Esophagus muscularis mucosa (tissue), 4 donors: ENCODE results near the gene SIRT2. TPM values are rescaled to one million over a fixed set of nuclear protein-coding genes. Genes with fewer than 3 reads are reported as not detected.

ENCODE experiments used
- DNase-seq: peaks from one replicate; pipeline ENCODE4 v3.0.0-alpha.2; 2017; ENCODE audit errors: extremely low spot score
- H3K27ac ChIP-seq, 4 donors: fragments of 200-600 bp; sonication (generic); replicated peaks in 1 of 4; 1 replicate in 3 of 4; 2 replicates in 1 of 4; pipeline ENCODE4 v1.5.1; 2016 to 2019; ENCODE audit warnings: mild to moderate bottlenecking in 1 of 4
- H3K27me3 ChIP-seq, 4 donors: fragments of 200-600 bp; sonication (generic); one replicate each; pipeline versions ENCODE4 v1.5.1 to v1.6.0; 2016 to 2019
- H3K36me3 ChIP-seq, 4 donors: fragments of 200-600 bp; sonication (generic); one replicate each; pipeline ENCODE4 v1.5.1; 2016 to 2019
- H3K4me1 ChIP-seq, 4 donors: fragments of 200-600 bp; sonication (generic); one replicate each; pipeline ENCODE4 v1.5.1; 2016 to 2019
- H3K4me3 ChIP-seq, 4 donors: fragments of 200-600 bp; sonication (generic); 1 replicate in 2 of 4; 2 replicates in 2 of 4; pipeline ENCODE4 v1.5.1; 2016 to 2019; ENCODE audit warnings: mild to moderate bottlenecking in 4 of 4, moderate library complexity in 1 of 4
- H3K9me3 ChIP-seq, 4 donors: fragments of 200-600 bp; sonication (generic); 1 replicate in 3 of 4; 2 replicates in 1 of 4; pipeline ENCODE4 v1.5.1; 2016 to 2019
- CTCF ChIP-seq, 3 experiments: fragments of 200-600 bp in 2 of 3; fragments of 450-650 bp in 1 of 3; sonication (generic) in 2 of 3; IDR thresholded peaks; one replicate each; pipeline ENCODE4 v1.5.1; 2017 to 2019; ENCODE audit warnings: antibody characterized with exemption in 3 of 3, mild to moderate bottlenecking in 2 of 3, moderate library complexity in 1 of 3
- EP300 ChIP-seq: sonication (generic); formaldehyde crosslinking; IDR thresholded peaks from one replicate; pipeline ENCODE4 v1.6.1; 2017; ENCODE audit warnings: antibody characterized with exemption
- POLR2A ChIP-seq: fragments of 450-650 bp; IDR thresholded peaks from one replicate; pipeline ENCODE4 v1.6.1; 2017; ENCODE audit warnings: antibody characterized with exemption, moderate library complexity, mild to moderate bottlenecking, low read depth
- POLR2AphosphoS5 ChIP-seq, 2 donors: sonication (generic); formaldehyde crosslinking; IDR thresholded peaks; one replicate each; pipeline ENCODE4 v1.6.1; 2017; ENCODE audit warnings: antibody characterized with exemption in 2 of 2
- WGBS: methylation state at CpG from one replicate; pipeline ENCODE4 v1.1.5; 2018; 5-methylcytosine and 5-hydroxymethylcytosine counted together
- intact Hi-C: fragments of 100-400 bp; cut with DNase I; formaldehyde crosslinking; loops from one replicate; pipeline ENCODE4 v1.15.1; 2023
- total RNA-seq, 4 donors: library from RNA; depleted of rRNA; stranded (reverse); fragments of >200 nt; gene quantifications; one replicate each; pipeline versions ENCODE4 v1.1.0 to v1.2.1, GENCODE V29; 2016

Gene SIRT2
- total RNA-seq, 4 donors from 2014 or later, result 72.7 to 114 (median 95.0) TPM

DNA sequence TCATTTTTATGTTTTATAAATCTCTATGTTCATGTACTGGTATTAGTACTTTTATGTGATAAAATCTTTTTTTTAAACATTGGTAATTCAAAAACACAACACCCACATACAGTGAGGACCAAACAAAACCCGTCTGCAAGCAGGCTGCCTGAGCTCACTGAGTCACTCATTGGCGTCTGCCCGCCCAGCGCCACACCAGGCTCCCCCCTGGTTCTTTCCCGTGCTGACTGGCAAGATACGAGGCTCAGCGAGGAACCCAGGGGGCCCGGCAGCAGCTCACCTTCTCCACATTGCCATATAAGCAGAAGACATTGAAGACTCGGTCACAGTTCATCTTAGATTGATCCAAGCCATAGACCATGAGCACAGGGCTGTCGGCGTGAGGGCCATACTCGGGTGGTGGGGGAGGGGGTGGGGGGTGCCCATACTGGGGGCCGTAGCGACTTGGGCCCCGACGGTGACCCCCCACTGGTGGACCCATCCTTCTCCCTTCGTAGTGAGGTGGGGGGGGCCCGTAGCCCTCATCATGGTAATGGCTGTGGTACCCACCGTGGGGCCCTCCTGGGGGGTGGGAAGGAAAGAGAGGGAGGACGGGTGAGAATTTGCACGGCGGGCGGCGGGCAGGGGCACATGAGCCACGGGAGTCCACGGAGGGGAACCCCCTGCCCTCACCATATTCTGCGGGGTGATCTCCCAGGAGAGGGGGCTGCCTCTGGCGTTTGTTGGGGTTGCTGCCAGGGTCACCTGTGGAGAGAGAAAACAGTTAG lies 59.4 kb downstream of the SIRT2 start:
- Histone ChIP-seq H3K4me3 (no peak overlapping the region), H3K9me3 (no peaks in the 10 kb centered on the region), H3K27me3 (no peaks in the 10 kb centered on the region), H3K4me1 (peaks cover 7 to 58% (median 43%) of the 10 kb centered on the region in 4 donors), H3K36me3 (peaks cover 92 to 100% (median 100%) of the 10 kb centered on the region in 4 donors), H3K27ac (peak overlapping the region in 2 of 4 donors; percentile 10 to 36)
- WGBS, result 82% methylated on average over 21 of the region's 28 CpGs
- TF ChIP-seq POLR2A, result no peak
- no peak for TF ChIP-seq POLR2AphosphoS5 (IDR thresholded peaks at IDR 0.05)
- TF ChIP-seq EP300, result no peak
- DNase-seq, result no peak
- intact Hi-C loops, result loop anchor here (5.0 to 10.0 kb wide), 2 partner anchors 108 to 205 kb away; no protein-coding TSS in a partner anchor

GRCh38 chr19:38838986-38839761 lies 60.2 kb downstream of the SIRT2 start:
- no peak for DNase-seq
- Histone ChIP-seq H3K36me3 (peaks cover 84 to 97% (median 91%) of the 10 kb centered on the region in 4 donors), H3K27me3 (no peaks in the 10 kb centered on the region), H3K4me3 (no peak overlapping the region), H3K4me1 (peaks cover 7 to 51% (median 40%) of the 10 kb centered on the region in 4 donors), H3K27ac (peak overlapping the region in 2 of 4 donors; percentile 10 to 36), H3K9me3 (no peaks in the 10 kb centered on the region)
- WGBS, result 81% methylated on average over 11 of the region's 12 CpGs
- intact Hi-C loops, result loop anchor here (5.0 to 10.0 kb wide), 2 partner anchors 107 to 204 kb away; no protein-coding TSS in a partner anchor
- TF ChIP-seq POLR2A (no peak), EP300 (no peak), CTCF (IDR thresholded peaks at IDR 0.05) (no peak), POLR2AphosphoS5 (IDR thresholded peaks at IDR 0.05) (no peak)

GRCh38 chr19:38838208-38838985 lies 61.0 kb downstream of the SIRT2 start:
- Histone ChIP-seq H3K36me3 (peaks cover 76 to 89% (median 84%) of the 10 kb centered on the region in 4 donors), H3K4me1 (peaks cover 0 to 44% (median 33%) of the 10 kb centered on the region in 4 donors), H3K27me3 (no peaks in the 10 kb centered on the region), H3K27ac (peak overlapping the region in 2 of 4 donors; percentile 30 to 36), H3K9me3 (no peaks in the 10 kb centered on the region), H3K4me3 (no peak overlapping the region)
- intact Hi-C loops, result loop anchor here (5.0 to 10.0 kb wide), 2 partner anchors 106 to 204 kb away; no protein-coding TSS in a partner anchor
- no peak for DNase-seq
- WGBS, result 73% methylated on average over 12 of the region's 19 CpGs
- TF ChIP-seq EP300, result no peak
- no peak for TF ChIP-seq POLR2A
- no peak for TF ChIP-seq POLR2AphosphoS5 (IDR thresholded peaks at IDR 0.05)

DNA sequence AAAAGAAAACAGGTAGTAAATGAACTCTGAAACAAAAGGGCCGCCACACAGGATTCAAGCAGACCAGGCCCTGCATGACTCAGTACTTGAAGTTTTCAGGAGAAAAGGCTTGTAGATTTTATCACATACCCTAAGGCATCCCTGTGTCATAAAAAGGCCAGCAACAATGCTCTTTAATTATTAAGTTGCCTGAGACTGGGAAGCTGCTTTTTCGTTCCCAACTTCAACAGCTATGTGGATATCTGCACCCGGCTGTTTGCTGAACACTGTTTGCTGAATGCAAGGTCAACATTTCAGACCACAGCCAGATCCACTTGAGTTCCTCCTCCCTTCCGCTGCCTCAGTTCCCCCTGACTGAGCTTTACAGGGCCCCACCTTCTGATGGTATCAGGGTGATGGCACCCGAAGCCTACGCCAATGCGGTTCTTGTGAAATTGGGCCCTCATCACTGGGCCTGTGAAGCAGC lies 61.7 kb downstream of the SIRT2 start:
- no peak overlapping the region for H3K4me3 ChIP-seq
- peaks cover 69 to 82% (median 76%) of the 10 kb centered on the region in 4 donors for H3K36me3 ChIP-seq
- H3K9me3 ChIP-seq, result no peaks in the 10 kb centered on the region
- 98% methylated on average over 7 of the region's 7 CpGs for WGBS
- DNase-seq, result no peak
- no peaks in the 10 kb centered on the region for H3K27me3 ChIP-seq
- H3K27ac ChIP-seq, result peak overlapping the region in 2 of 4 donors; percentile 30 to 36
- TF ChIP-seq POLR2AphosphoS5 (IDR thresholded peaks at IDR 0.05) (no peak), EP300 (no peak), POLR2A (no peak), CTCF (IDR thresholded peaks at IDR 0.05) (no peak)
- H3K4me1 ChIP-seq, result peaks cover 1 to 38% (median 33%) of the 10 kb centered on the region in 4 donors
- intact Hi-C loops, result loop anchor here (5.0 to 10.0 kb wide), 2 partner anchors 105 to 203 kb away; no protein-coding TSS in a partner anchor

DNA sequence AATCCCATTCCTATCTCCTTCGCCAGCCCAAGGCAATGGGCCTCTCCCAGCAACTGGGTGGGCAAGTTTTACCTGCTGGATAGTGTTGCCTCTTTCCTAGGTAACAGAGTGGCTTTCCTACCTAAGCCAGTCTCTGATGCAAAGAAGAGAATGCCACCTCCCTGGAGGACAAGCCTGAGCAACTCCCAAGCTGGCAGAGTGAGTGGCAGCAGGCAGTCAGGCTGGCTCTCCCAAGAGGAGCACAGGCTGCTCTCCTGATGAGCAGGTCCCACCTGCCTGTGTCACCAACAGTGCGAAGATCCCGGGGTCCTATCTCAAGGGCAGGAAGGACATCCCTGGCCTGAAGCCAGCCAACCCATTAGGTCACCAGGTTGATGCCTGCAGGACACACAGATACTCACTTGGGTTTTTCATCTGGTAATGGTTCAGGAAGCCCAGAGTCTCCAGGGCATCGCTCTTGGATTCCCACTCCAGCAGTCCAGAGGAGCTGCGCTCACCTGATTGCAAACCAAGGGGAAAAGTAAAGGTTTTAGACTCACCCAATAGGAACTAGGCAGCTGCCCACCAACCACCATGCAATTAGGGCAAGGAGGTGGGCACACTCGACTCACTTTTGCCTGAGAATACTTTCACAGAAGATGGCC lies 62.3 kb downstream of the SIRT2 start:
- Histone ChIP-seq H3K27ac (peak overlapping the region in 2 of 4 donors; percentile 24 to 30), H3K27me3 (no peaks in the 10 kb centered on the region), H3K9me3 (no peaks in the 10 kb centered on the region), H3K4me3 (no peak overlapping the region), H3K4me1 (peaks cover 7 to 44% (median 36%) of the 10 kb centered on the region in 4 donors), H3K36me3 (peaks cover 63 to 76% (median 71%) of the 10 kb centered on the region in 4 donors)
- 87% methylated on average over 4 of the region's 6 CpGs for WGBS
- no peak for DNase-seq
- TF ChIP-seq POLR2AphosphoS5 (IDR thresholded peaks at IDR 0.05), result peak in 1 of 2 donors; percentile 26
- no peak for TF ChIP-seq CTCF (IDR thresholded peaks at IDR 0.05)
- intact Hi-C loops, result loop anchor here (5.0 to 10.0 kb wide), 2 partner anchors 105 to 202 kb away; no protein-coding TSS in a partner anchor
